ENCODE results near the gene FAM98C. TPM values are rescaled to one million over a fixed set of nuclear protein-coding genes. Genes with fewer than 3 reads are reported as not detected.

Gene FAM98C
- total and polyA plus RNA-seq, 2 of the 13 experiments (the other 11 are each of a cell fraction or from before 2014, with no cell fraction given): 10.0 to 11.5 TPM

DNA sequence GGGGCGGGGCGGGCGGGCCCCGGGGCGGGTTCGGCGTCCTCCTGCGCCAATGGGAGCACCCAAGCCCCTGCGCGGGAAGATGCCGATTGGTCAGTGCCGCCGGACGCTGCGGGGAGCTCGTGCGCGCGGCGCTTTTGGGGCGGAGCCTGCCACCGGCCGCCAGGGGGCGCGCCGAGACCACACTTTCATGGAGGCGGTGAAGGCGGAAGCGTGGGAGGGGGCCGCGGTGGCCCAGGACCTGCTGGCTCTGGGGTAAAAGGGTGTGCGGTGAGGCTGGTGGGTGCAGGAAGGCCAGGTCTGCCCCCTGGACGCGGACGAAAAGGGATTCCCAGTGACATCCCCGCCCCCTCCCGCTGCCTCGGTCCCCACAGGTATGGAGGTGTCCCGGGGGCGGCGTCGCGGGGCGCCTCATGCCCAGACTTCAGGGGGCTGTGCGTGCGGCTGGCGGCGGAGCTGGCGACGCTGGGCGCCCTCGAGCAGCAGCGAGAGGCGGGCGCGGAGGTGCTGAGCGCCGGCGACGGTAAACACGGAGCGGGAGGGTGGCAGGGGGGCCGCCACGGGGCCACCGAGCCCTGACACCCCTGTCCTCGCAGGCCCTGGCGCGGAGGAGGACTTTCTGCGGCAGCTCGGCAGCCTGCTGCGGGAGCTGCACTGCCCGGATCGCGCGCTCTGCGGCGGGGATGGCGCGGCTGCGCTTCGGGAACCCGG is at the start of gene FAM98C (continued):
- TF ChIP-seq, protein P1, sequence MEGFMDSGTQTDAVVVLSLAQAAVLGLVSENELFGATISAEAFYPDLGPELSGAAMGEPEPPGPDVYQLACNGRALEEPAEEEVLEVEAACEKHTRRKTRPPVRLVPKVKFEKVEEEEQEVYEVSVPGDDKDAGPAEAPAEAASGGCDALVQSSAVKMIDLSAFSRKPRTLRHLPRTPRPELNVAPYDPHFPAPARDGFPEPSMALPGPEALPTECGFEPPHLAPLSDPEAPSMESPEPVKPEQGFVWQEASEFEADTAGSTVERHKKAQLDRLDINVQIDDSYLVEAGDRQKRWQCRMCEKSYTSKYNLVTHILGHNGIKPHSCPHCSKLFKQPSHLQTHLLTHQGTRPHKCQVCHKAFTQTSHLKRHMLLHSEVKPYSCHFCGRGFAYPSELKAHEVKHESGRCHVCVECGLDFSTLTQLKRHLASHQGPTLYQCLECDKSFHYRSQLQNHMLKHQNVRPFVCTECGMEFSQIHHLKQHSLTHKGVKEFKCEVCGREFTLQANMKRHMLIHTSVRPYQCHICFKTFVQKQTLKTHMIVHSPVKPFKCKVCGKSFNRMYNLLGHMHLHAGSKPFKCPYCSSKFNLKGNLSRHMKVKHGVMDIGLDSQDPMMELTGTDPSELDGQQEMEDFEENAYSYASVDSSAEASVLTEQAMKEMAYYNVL (CRISPR knock-in tag; IDR thresholded peaks at IDR 0.05; ENCODE audit: borderline replicate concordance): no peak
- TF ChIP-seq SMARCE1 (IDR thresholded peaks at IDR 0.05; ENCODE audit: borderline replicate concordance) (no peak), ZNF260 (CRISPR knock-in tag; IDR thresholded peaks at IDR 0.05; ENCODE audit: borderline replicate concordance, low read depth) (no peak), CEBPB (IDR thresholded peaks at IDR 0.05; ENCODE audit: borderline replicate concordance, low read depth, low read length) (no peak), RFXAP (CRISPR knock-in tag; IDR thresholded peaks at IDR 0.05; ENCODE audit: borderline replicate concordance) (peak; percentile 74; the same call in 1 of the 2 replicates), HNF4A (CRISPR knock-in tag; IDR thresholded peaks at IDR 0.05) (no peak), MAF1 (CRISPR knock-in tag; IDR thresholded peaks at IDR 0.05; ENCODE audit: borderline replicate concordance) (no peak), NCOA1 (CRISPR knock-in tag; IDR thresholded peaks at IDR 0.05) (peak; percentile 93), KDM5B (CRISPR knock-in tag; IDR thresholded peaks at IDR 0.05; ENCODE audit: borderline replicate concordance) (peak; percentile 90), ZFP36 (IDR thresholded peaks at IDR 0.05; ENCODE audit: borderline replicate concordance, low read depth, low read length, partially characterized antibody) (no peak), ZNF7 (CRISPR knock-in tag; IDR thresholded peaks at IDR 0.05) (no peak), ZZZ3 (CRISPR knock-in tag; IDR thresholded peaks at IDR 0.05; ENCODE audit: borderline replicate concordance) (0 out of 2 replicates have a peak, but pooled peaks have one; percentile 32), ZNF749 (CRISPR knock-in tag; IDR thresholded peaks at IDR 0.05; ENCODE audit: borderline replicate concordance) (no peak; the same call in none of the 2 replicates), ATM (IDR thresholded peaks at IDR 0.05; ENCODE audit: borderline replicate concordance) (no peak), THYN1 (CRISPR knock-in tag; IDR thresholded peaks at IDR 0.05; ENCODE audit: borderline replicate concordance, low read depth) (no peak; the same call in 1 of the 2 replicates), MAFK (conservative IDR thresholded peaks at IDR 0.05 in 1 of 2, IDR thresholded peaks at IDR 0.05 in 1 of 2; ENCODE audit: low read length in 2 of 2) (no peak), ZNF496 (CRISPR knock-in tag; IDR thresholded peaks at IDR 0.05; ENCODE audit: insufficient replicate concordance) (no peak)
- TF ChIP-seq, protein P2, sequence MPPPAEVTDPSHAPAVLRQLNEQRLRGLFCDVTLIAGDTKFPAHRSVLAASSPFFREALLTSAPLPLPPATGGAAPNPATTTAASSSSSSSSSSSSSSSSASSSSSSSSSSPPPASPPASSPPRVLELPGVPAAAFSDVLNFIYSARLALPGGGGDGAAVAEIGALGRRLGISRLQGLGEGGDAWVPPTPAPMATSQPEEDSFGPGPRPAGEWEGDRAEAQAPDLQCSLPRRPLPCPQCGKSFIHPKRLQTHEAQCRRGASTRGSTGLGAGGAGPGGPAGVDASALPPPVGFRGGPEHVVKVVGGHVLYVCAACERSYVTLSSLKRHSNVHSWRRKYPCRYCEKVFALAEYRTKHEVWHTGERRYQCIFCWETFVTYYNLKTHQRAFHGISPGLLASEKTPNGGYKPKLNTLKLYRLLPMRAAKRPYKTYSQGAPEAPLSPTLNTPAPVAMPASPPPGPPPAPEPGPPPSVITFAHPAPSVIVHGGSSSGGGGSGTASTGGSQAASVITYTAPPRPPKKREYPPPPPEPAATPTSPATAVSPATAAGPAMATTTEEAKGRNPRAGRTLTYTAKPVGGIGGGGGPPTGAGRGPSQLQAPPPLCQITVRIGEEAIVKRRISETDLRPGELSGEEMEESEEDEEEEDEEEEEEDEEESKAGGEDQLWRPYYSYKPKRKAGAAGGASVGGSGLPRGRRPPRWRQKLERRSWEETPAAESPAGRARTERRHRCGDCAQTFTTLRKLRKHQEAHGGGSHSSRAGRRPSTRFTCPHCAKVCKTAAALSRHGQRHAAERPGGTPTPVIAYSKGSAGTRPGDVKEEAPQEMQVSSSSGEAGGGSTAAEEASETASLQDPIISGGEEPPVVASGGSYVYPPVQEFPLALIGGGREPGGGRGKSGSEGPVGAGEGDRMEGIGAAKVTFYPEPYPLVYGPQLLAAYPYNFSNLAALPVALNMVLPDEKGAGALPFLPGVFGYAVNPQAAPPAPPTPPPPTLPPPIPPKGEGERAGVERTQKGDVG (CRISPR knock-in tag; IDR thresholded peaks at IDR 0.05; ENCODE audit: borderline replicate concordance): peak; percentile 69; the same call in 1 of the 2 replicates
- TF ChIP-seq, protein P3, sequence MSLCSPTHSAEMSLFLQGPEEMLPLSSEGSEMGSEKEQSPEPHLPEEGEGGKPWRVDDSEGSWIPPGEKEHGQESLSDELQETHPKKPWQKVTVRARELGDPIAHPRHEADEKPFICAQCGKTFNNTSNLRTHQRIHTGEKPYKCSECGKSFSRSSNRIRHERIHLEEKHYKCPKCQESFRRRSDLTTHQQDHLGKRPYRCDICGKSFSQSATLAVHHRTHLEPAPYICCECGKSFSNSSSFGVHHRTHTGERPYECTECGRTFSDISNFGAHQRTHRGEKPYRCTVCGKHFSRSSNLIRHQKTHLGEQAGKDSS (CRISPR knock-in tag; IDR thresholded peaks at IDR 0.05; ENCODE audit: borderline replicate concordance, low read depth): peak; percentile 47; the same call in 1 of the 2 replicates
- TF ChIP-seq, protein P4, sequence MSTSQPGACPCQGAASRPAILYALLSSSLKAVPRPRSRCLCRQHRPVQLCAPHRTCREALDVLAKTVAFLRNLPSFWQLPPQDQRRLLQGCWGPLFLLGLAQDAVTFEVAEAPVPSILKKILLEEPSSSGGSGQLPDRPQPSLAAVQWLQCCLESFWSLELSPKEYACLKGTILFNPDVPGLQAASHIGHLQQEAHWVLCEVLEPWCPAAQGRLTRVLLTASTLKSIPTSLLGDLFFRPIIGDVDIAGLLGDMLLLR (CRISPR knock-in tag; IDR thresholded peaks at IDR 0.05): no peak
- TF ChIP-seq, protein P5, sequence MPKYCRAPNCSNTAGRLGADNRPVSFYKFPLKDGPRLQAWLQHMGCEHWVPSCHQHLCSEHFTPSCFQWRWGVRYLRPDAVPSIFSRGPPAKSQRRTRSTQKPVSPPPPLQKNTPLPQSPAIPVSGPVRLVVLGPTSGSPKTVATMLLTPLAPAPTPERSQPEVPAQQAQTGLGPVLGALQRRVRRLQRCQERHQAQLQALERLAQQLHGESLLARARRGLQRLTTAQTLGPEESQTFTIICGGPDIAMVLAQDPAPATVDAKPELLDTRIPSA (CRISPR knock-in tag; IDR thresholded peaks at IDR 0.05; ENCODE audit: borderline replicate concordance): no peak
